K562 (cell line): ENCODE data around the gene LRMDA. TPM values are rescaled to one million over a fixed set of nuclear protein-coding genes. Genes with fewer than 3 reads are reported as not detected.

Source experiments
- ATAC-seq: fragments of 200-7000 bp; cut with Tn5 transposase; 3 replicates; pipeline ENCODE4 v1.9.1; 2020; ENCODE audit warnings: moderate library complexity
- BruUV-seq: library from RNA; stranded (reverse); fragments of 400-500 nt; replicated peaks from 2 replicates; lab custom pipeline; 2021; lab: Mats Ljungman, UMichigan
- CTCF ChIA-PET: fragments of 300-600 bp; formaldehyde crosslinking; extraction: SDS; loops from one replicate; lab custom pipeline; 2021; ENCODE audit warnings: low intra/inter-chr PET ratio; lab: Yijun Ruan, JAX
- POLR2A ChIA-PET: fragments of 300-600, 350-650 bp; sonication (Branson Sonifier 250); formaldehyde crosslinking; extraction: SDS; loops from one replicate; lab custom pipeline; 2021; ENCODE audit warnings: antibody characterized with exemption, inconsistent platforms; lab: Yijun Ruan, JAX
- DNase-seq, 4 experiments: peaks; one replicate each; pipeline versions ENCODE4 v3.0.0 to v3.0.0-alpha.2; 2011 to 2018; ENCODE audit warnings: low spot score in 3 of 4, mixed read lengths in 3 of 4; ENCODE audit errors: extremely low read depth in 1 of 4
- FAIRE-seq: peaks from 2 replicates; lab custom pipeline; 2011; peaks lifted over from hg19 to GRCh38; lab: Jason Lieb, UNC
- H2AFZ ChIP-seq: 2 replicates; pipeline ENCODE4 v1.6.0; 2011; ENCODE audit warnings: low read depth, low read length, control low read depth, inconsistent platforms
- H3K27ac ChIP-seq: fragments of 200-600 bp; 3 replicates; pipeline ENCODE4 v1.8.0; 2011; ENCODE audit warnings: low read depth, mild to moderate bottlenecking, control low read depth, inconsistent platforms, low read length, moderate library complexity, mixed read lengths; ENCODE audit errors: extremely low read depth
- H3K27me3 ChIP-seq, 2 experiments: fragments of 300-600 bp in 1 of 2; 2 replicates in 1 of 2; 3 replicates in 1 of 2; pipeline versions ENCODE4 v1.6.0 to v1.8.0; 2011; ENCODE audit warnings: inconsistent platforms in 2 of 2, low read length in 2 of 2, mild to moderate bottlenecking in 1 of 2, mixed read lengths in 1 of 2, moderate library complexity in 1 of 2; ENCODE audit not compliant: control insufficient read depth in 2 of 2, insufficient read depth in 2 of 2
- H3K36me3 ChIP-seq: fragments of 300-600 bp; 3 replicates; pipeline ENCODE4 v1.8.0; 2011; ENCODE audit warnings: mild to moderate bottlenecking, low read length, inconsistent platforms; ENCODE audit not compliant: control insufficient read depth, insufficient read depth
- H3K4me1 ChIP-seq, 2 experiments: fragments of 200-600 bp in 1 of 2; replicated peaks in 1 of 2; 2 replicates in 1 of 2; 3 replicates in 1 of 2; pipeline versions ENCODE4 v1.5.1 to v1.8.0; 2011; ENCODE audit warnings: inconsistent platforms in 2 of 2, low read length in 2 of 2, mild to moderate bottlenecking in 1 of 2, mixed read lengths in 1 of 2, moderate library complexity in 1 of 2; ENCODE audit not compliant: control insufficient read depth in 2 of 2, insufficient read depth in 2 of 2
- H3K4me2 ChIP-seq: 2 replicates; pipeline ENCODE4 v1.6.1; 2011; ENCODE audit warnings: low read length, control low read depth, inconsistent platforms, mixed read lengths; ENCODE audit not compliant: insufficient read depth
- H3K4me3 ChIP-seq: fragments of 200-600 bp; sonication (generic), shearing (Covaris generic); 2 replicates; pipeline ENCODE4 v1.5.1; 2016; ENCODE audit warnings: control low read depth, inconsistent platforms
- H3K79me2 ChIP-seq: fragments of 200-600 bp; 3 replicates; pipeline ENCODE4 v1.8.0; 2011; ENCODE audit warnings: low read length, inconsistent platforms; ENCODE audit not compliant: control insufficient read depth, insufficient read depth
- H3K9ac ChIP-seq, 2 experiments: 2 replicates each; pipeline versions ENCODE4 v1.6.0 to v1.6.1; 2011; ENCODE audit warnings: low read depth in 2 of 2, low read length in 2 of 2, control low read depth in 1 of 2, inconsistent platforms in 1 of 2, mild to moderate bottlenecking in 1 of 2, mixed read lengths in 1 of 2; ENCODE audit not compliant: insufficient read depth in 1 of 2
- H3K9me1 ChIP-seq: one replicate; pipeline ENCODE4 v1.6.0; 2011; ENCODE audit warnings: inconsistent platforms, mild to moderate bottlenecking, low read length, moderate library complexity; ENCODE audit not compliant: control insufficient read depth, insufficient read depth
- H3K9me3 ChIP-seq: replicated peaks from 2 replicates; pipeline ENCODE4 v1.5.1; 2011; ENCODE audit warnings: low read depth, low read length, inconsistent platforms; ENCODE audit not compliant: control insufficient read depth, insufficient read depth
- H4K20me1 ChIP-seq: replicated peaks from 2 replicates; pipeline ENCODE4 v1.6.1; 2011; ENCODE audit warnings: low read length, inconsistent platforms, mixed read lengths; ENCODE audit not compliant: control insufficient read depth, insufficient read depth
- ELF1 ChIP-seq: fragments of 200-800 bp; sonication (Bioruptor generic); IDR thresholded peaks from 2 replicates; pipeline ENCODE4 v1.6.1; 2016; ENCODE audit warnings: missing genetic modification characterization, missing compliant biosample characterization
- RFX7 ChIP-seq: fragments of 250-450 bp; sonication (Bioruptor Pico); IDR thresholded peaks from 2 replicates; pipeline ENCODE4 v1.5.1; 2021; ENCODE audit warnings: mild to moderate bottlenecking
- ZC3H8 ChIP-seq: fragments of 450-650 bp; IDR thresholded peaks from 2 replicates; pipeline ENCODE4 v1.6.1; 2017
- ZNF184 ChIP-seq: sonication (generic); formaldehyde crosslinking; IDR thresholded peaks from 2 replicates; pipeline ENCODE4 v1.5.0; 2020; ENCODE audit warnings: missing genetic modification reagents
- WGBS: fragments of 100-300 bp; shearing (Covaris generic); methylation state at CpG from one replicate; pipeline ENCODE4 v1.1.6; 2016; ENCODE audit warnings: low coverage, mixed read lengths; ENCODE audit not compliant: insufficient coverage; ENCODE audit errors: missing lambda C conversion rate; 5-methylcytosine and 5-hydroxymethylcytosine counted together
- in situ Hi-C: fragments of 300-500 bp; cut with MboI; formaldehyde crosslinking; loops from 4 replicates; pipeline ENCODE4 v1.15.0; 2018; ENCODE audit warnings: inconsistent platforms, mixed read lengths
- intact Hi-C: fragments of 100-400 bp; cut with micrococcal nuclease; formaldehyde crosslinking; loops from 2 replicates; pipeline ENCODE4 v1.14.2; 2022
- polyA plus RNA-seq, 8 experiments: library from polyadenylated mRNA; depleted of rRNA in 4 of 8; stranded (reverse) in 5 of 8; unstranded in 3 of 8; fragments of >200 nt; fragmentation: Nextera tagmentation in 2 of 8; fragmentation: Illumina TruSeq in 1 of 8; extraction: Ambion mirVana in 2 of 8; extraction: Trizol in 1 of 8; gene quantifications; 2 replicates each; pipeline versions ENCODE4 v1.2.1 to v1.2.3, GENCODE V29; 2011 to 2014; ENCODE audit warnings: inconsistent platforms in 1 of 8, missing spikeins in 1 of 8
- total RNA-seq, 7 experiments: library from RNA; depleted of rRNA in 6 of 7; stranded (reverse); fragments of >200 nt in 6 of 7; fragmentation: Illumina TruSeq in 2 of 7; extraction: Trizol in 2 of 7; gene quantifications; 2 replicates each; pipeline versions ENCODE4 v1.2.1 to v1.2.3, GENCODE V29; 2011 to 2021; ENCODE audit warnings: low replicate concordance in 1 of 7
- TF ChIP-seq, protein P1 (sequence below): sonication (generic); formaldehyde crosslinking; IDR thresholded peaks from 2 replicates; pipeline ENCODE4 v1.8.1; 2022; ENCODE audit warnings: missing genetic modification reagents
- TF ChIP-seq, protein P2 (sequence below): fragments of 450-650 bp; IDR thresholded peaks from 2 replicates; pipeline ENCODE4 v1.7.1; 2018; ENCODE audit warnings: mild to moderate bottlenecking, low read depth; ENCODE audit not compliant: partially characterized antibody

The LRMDA gene
- total and polyA plus RNA-seq, 9 of the 15 experiments (the other 6 are each of a cell fraction or from before 2014, with no cell fraction given), result 0.25 TPM; not detected in 8

DNA sequence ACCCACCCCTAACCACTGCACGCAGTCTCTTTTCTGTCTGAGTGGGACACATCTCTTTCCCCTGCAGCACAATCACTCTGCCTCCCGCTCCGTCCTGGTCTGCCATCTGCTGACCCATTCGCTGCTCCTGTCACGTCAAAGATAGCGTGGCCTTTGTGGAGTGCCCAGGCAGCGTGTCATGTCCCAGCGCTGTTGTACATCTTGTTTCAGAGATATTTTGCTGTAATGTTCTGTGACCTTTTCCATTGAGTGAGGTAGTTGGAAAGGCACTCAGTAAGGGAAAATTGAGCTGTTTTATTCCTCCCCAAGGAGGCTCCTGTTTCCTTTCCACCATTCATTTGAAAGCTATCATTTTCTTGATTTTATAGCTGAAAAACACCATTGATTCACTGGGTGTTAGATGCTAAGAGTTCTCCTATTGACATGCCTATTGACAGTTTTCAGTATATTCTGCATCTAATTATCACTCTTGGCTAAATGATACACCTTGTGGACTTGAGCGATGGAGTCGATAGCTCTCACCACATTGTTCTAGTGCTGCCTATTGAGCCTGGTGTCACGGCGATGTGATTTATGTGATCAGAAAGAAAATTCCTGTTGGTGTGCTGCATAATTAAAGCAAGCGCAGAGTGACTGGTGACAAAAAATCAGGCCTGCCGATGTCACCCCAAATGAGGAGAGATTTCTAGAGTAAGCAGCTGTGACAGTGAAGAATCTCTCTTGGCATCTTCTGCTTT is 372.6 kb downstream of the LRMDA start:
- Histone ChIP-seq H3K36me3 (no peaks in the 10 kb centered on the region), H3K27me3 (peaks cover 0 to 15% of the 10 kb centered on the region in 2 experiments; a peak in 1 of 5 replicates), H3K9me1 (no peaks in the 10 kb centered on the region), H3K9ac (no peak overlapping the region), H3K4me1 (no peaks in the 10 kb centered on the region), H4K20me1 (no peaks in the 10 kb centered on the region), H2AFZ (no peak overlapping the region), H3K9me3 (no peaks in the 10 kb centered on the region), H3K4me2 (no peak overlapping the region), H3K4me3 (no peak overlapping the region), H3K27ac (no peak overlapping the region), H3K79me2 (no peaks in the 10 kb centered on the region)
- in situ Hi-C loops (no loop called here), intact Hi-C loops (no loop called here)
- POLR2A ChIA-PET, result no interaction called here
- DNase-seq, result no peak
- no peak for FAIRE-seq
- WGBS, result 1% methylated on average over 14 of the region's 14 CpGs
- CTCF ChIA-PET, result interaction anchor here (0.5 kb wide), 1 partner anchor 406 kb away, joined by 3 read pairs; no protein-coding TSS in a partner anchor
- TF ChIP-seq ZC3H8, result no peak
- TF ChIP-seq ZNF184 (CRISPR knock-in tag), result no peak
- no peak for TF ChIP-seq ELF1 (tag)
- TF ChIP-seq, protein P1, sequence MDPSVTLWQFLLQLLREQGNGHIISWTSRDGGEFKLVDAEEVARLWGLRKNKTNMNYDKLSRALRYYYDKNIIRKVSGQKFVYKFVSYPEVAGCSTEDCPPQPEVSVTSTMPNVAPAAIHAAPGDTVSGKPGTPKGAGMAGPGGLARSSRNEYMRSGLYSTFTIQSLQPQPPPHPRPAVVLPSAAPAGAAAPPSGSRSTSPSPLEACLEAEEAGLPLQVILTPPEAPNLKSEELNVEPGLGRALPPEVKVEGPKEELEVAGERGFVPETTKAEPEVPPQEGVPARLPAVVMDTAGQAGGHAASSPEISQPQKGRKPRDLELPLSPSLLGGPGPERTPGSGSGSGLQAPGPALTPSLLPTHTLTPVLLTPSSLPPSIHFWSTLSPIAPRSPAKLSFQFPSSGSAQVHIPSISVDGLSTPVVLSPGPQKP (CRISPR knock-in tag), result no peak
- TF ChIP-seq, protein P2, sequence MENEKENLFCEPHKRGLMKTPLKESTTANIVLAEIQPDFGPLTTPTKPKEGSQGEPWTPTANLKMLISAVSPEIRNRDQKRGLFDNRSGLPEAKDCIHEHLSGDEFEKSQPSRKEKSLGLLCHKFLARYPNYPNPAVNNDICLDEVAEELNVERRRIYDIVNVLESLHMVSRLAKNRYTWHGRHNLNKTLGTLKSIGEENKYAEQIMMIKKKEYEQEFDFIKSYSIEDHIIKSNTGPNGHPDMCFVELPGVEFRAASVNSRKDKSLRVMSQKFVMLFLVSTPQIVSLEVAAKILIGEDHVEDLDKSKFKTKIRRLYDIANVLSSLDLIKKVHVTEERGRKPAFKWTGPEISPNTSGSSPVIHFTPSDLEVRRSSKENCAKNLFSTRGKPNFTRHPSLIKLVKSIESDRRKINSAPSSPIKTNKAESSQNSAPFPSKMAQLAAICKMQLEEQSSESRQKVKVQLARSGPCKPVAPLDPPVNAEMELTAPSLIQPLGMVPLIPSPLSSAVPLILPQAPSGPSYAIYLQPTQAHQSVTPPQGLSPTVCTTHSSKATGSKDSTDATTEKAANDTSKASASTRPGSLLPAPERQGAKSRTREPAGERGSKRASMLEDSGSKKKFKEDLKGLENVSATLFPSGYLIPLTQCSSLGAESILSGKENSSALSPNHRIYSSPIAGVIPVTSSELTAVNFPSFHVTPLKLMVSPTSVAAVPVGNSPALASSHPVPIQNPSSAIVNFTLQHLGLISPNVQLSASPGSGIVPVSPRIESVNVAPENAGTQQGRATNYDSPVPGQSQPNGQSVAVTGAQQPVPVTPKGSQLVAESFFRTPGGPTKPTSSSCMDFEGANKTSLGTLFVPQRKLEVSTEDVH, result no peak
- no peak for TF ChIP-seq RFX7 (CRISPR knock-in tag)
- no peak for ATAC-seq
- BruUV-seq, result no TSS peak
